SK-N-SH (cell line): ENCODE data around the gene LOXL4.

ENCODE experiments used
- CHD2 ChIP-seq: fragments of 150-350 bp; IDR thresholded peaks from 2 replicates; pipeline ENCODE4 v1.6.1; 2018; ENCODE audit warnings: low read length; ENCODE audit not compliant: partially characterized antibody
- RXRA ChIP-seq: IDR thresholded peaks from 2 replicates; pipeline ENCODE4 v1.4.0; 2012; ENCODE audit warnings: low read depth, mild to moderate bottlenecking, borderline replicate concordance
- TF ChIP-seq, protein P1 (sequence below): fragments of 200-600 bp; sonication (generic); IDR thresholded peaks from 2 replicates; pipeline ENCODE4 v1.6.1; 2017; ENCODE audit warnings: antibody characterized with exemption, mild to moderate bottlenecking, moderate library complexity
- TF ChIP-seq, protein P2 (sequence below): IDR thresholded peaks from 2 replicates; pipeline ENCODE4 v1.4.0; 2012; ENCODE audit warnings: low read depth
- TF ChIP-seq, protein P3 (sequence below): IDR thresholded peaks from 2 replicates; pipeline ENCODE4; 2012

DNA sequence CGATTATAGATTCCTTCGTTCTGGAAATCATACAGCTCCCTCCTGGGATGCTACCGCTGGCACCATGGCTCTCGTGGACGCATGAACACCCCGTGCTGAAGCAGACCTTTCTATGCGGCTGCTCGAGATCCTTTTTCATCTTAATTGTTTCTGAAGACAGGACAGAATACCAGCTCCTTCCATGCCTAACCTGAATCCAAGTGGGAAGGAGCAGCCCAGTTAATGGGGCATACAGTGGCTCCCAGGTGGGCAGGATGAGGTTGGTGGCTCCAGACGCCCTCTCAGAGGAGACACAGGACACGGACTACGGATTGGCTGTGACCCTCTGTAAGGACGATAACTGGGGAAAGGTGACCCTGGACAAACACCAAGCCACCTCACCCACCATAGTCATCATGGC lies 18.4 kb upstream of the LOXL4 start:
- TF ChIP-seq CHD2 (no peak), RXRA (no peak)
- TF ChIP-seq, protein P1, sequence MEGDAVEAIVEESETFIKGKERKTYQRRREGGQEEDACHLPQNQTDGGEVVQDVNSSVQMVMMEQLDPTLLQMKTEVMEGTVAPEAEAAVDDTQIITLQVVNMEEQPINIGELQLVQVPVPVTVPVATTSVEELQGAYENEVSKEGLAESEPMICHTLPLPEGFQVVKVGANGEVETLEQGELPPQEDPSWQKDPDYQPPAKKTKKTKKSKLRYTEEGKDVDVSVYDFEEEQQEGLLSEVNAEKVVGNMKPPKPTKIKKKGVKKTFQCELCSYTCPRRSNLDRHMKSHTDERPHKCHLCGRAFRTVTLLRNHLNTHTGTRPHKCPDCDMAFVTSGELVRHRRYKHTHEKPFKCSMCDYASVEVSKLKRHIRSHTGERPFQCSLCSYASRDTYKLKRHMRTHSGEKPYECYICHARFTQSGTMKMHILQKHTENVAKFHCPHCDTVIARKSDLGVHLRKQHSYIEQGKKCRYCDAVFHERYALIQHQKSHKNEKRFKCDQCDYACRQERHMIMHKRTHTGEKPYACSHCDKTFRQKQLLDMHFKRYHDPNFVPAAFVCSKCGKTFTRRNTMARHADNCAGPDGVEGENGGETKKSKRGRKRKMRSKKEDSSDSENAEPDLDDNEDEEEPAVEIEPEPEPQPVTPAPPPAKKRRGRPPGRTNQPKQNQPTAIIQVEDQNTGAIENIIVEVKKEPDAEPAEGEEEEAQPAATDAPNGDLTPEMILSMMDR = no peak
- TF ChIP-seq, protein P2, sequence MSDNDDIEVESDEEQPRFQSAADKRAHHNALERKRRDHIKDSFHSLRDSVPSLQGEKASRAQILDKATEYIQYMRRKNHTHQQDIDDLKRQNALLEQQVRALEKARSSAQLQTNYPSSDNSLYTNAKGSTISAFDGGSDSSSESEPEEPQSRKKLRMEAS = no peak
- TF ChIP-seq, protein P3, sequence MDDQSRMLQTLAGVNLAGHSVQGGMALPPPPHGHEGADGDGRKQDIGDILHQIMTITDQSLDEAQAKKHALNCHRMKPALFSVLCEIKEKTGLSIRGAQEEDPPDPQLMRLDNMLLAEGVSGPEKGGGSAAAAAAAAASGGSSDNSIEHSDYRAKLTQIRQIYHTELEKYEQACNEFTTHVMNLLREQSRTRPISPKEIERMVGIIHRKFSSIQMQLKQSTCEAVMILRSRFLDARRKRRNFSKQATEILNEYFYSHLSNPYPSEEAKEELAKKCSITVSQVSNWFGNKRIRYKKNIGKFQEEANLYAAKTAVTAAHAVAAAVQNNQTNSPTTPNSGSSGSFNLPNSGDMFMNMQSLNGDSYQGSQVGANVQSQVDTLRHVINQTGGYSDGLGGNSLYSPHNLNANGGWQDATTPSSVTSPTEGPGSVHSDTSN = no peak
